Stomach (tissue), 9 donors: ENCODE data around the gene CREB1. TPM values are rescaled to one million over a fixed set of nuclear protein-coding genes. Genes with fewer than 3 reads are reported as not detected.

Experiments used
- DNase-seq, 2 donors: peaks; one replicate each; pipeline versions ENCODE4 v3.0.0 to v3.0.0-alpha.2; 2013 to 2019
- H3K27ac ChIP-seq, 5 donors: fragments of 200-600 bp in 4 of 5; sonication (generic) in 4 of 5; one replicate each; pipeline ENCODE4 v1.5.1; 2013 to 2019; ENCODE audit warnings: mild to moderate bottlenecking in 1 of 5, moderate library complexity in 1 of 5
- H3K27me3 ChIP-seq, 3 donors: fragments of 200-600 bp; sonication (generic); one replicate each; pipeline ENCODE4 v1.5.1; 2017 to 2019; ENCODE audit warnings: mixed run types in 1 of 3
- H3K36me3 ChIP-seq, 4 donors: fragments of 200-600 bp; sonication (generic); 1 replicate in 3 of 4; 2 replicates in 1 of 4; pipeline ENCODE4 v1.5.1; 2016 to 2019
- H3K4me1 ChIP-seq, 4 donors: fragments of 200-600 bp; sonication (generic); one replicate each; pipeline ENCODE4 v1.5.1; 2016 to 2019
- H3K4me3 ChIP-seq, 4 donors: fragments of 200-600 bp; sonication (generic) in 3 of 4; one replicate each; pipeline ENCODE4 v1.5.1; 2016 to 2019; ENCODE audit warnings: mild to moderate bottlenecking in 1 of 4
- H3K9me3 ChIP-seq, 4 donors: fragments of 200-600 bp; sonication (generic); one replicate each; pipeline ENCODE4 v1.5.1; 2016 to 2019
- EP300 ChIP-seq: sonication (generic); formaldehyde crosslinking; IDR thresholded peaks from one replicate; pipeline ENCODE4 v1.6.1; 2017; ENCODE audit warnings: antibody characterized with exemption
- POLR2A ChIP-seq, 4 donors: fragments of 450-650 bp; IDR thresholded peaks; one replicate each; pipeline ENCODE4 v1.6.1; 2016; ENCODE audit warnings: antibody characterized with exemption in 4 of 4, control low read depth in 2 of 4, mild to moderate bottlenecking in 1 of 4, moderate library complexity in 1 of 4
- POLR2AphosphoS5 ChIP-seq, 3 donors: sonication (generic); formaldehyde crosslinking; IDR thresholded peaks; one replicate each; pipeline ENCODE4 v1.6.1; 2016; ENCODE audit warnings: antibody characterized with exemption in 3 of 3
- WGBS, 5 donors: extraction: QIAGEN DNeasy Blood & Tissue Kit in 3 of 5; methylation state at CpG; one replicate each; pipeline versions ENCODE4 v1.1.5 to v1.1.7; 2013 to 2018; 5-methylcytosine and 5-hydroxymethylcytosine counted together
- intact Hi-C: fragments of 100-400 bp; cut with DNase I; formaldehyde crosslinking; loops from one replicate; pipeline ENCODE4 v1.15.1; 2023; ENCODE audit warnings: low total_unique reads
- polyA plus RNA-seq, 3 donors: library from polyadenylated mRNA; stranded (reverse); fragments of 200-250 nt; gene quantifications; one replicate each; pipeline ENCODE4 v1.2.3, GENCODE V29; 2013
- total RNA-seq, 5 donors: library from RNA; depleted of rRNA; stranded (reverse); fragments of >200 nt; gene quantifications; one replicate each; pipeline versions ENCODE4 v1.1.0 to v1.2.3, GENCODE V29; 2014 to 2016
- TF ChIP-seq, protein P1 (sequence below), 7 experiments: fragments of 450-650 bp in 4 of 7; fragments of 200-600 bp in 3 of 7; sonication (generic) in 3 of 7; IDR thresholded peaks; one replicate each; pipeline ENCODE4 v1.5.1; 2016 to 2019; ENCODE audit warnings: antibody characterized with exemption in 7 of 7, control low read depth in 2 of 7, mild to moderate bottlenecking in 1 of 7
- donor health status: healthy with polysubstance abuse.
- donor health status: Bipolar disorder and iron deficiency.
- donor health status: healthy.

Gene CREB1
- total and polyA plus RNA-seq, 8 donors: 5.2 to 58.6 (median 16.3) TPM

GRCh38 chr2:207593277-207593676, 63.5 kb downstream of the CREB1 start:
- DNase-seq: no peak
- Histone ChIP-seq H3K27me3 (no peaks in the 10 kb centered on the region), H3K9me3 (peaks cover 0 to 17% (median 7%) of the 10 kb centered on the region in 4 donors), H3K27ac (no peak overlapping the region), H3K4me1 (no peaks in the 10 kb centered on the region), H3K36me3 (peaks cover 0 to 80% (median 75%) of the 10 kb centered on the region in 4 donors), H3K4me3 (no peak overlapping the region)
- TF ChIP-seq EP300: no peak
- no peak for TF ChIP-seq POLR2AphosphoS5 (IDR thresholded peaks at IDR 0.05)
- TF ChIP-seq, protein P1, sequence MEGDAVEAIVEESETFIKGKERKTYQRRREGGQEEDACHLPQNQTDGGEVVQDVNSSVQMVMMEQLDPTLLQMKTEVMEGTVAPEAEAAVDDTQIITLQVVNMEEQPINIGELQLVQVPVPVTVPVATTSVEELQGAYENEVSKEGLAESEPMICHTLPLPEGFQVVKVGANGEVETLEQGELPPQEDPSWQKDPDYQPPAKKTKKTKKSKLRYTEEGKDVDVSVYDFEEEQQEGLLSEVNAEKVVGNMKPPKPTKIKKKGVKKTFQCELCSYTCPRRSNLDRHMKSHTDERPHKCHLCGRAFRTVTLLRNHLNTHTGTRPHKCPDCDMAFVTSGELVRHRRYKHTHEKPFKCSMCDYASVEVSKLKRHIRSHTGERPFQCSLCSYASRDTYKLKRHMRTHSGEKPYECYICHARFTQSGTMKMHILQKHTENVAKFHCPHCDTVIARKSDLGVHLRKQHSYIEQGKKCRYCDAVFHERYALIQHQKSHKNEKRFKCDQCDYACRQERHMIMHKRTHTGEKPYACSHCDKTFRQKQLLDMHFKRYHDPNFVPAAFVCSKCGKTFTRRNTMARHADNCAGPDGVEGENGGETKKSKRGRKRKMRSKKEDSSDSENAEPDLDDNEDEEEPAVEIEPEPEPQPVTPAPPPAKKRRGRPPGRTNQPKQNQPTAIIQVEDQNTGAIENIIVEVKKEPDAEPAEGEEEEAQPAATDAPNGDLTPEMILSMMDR (IDR thresholded peaks at IDR 0.05): no peak
- no peak for TF ChIP-seq POLR2A (IDR thresholded peaks at IDR 0.05)
- intact Hi-C loops: no loop called here

DNA sequence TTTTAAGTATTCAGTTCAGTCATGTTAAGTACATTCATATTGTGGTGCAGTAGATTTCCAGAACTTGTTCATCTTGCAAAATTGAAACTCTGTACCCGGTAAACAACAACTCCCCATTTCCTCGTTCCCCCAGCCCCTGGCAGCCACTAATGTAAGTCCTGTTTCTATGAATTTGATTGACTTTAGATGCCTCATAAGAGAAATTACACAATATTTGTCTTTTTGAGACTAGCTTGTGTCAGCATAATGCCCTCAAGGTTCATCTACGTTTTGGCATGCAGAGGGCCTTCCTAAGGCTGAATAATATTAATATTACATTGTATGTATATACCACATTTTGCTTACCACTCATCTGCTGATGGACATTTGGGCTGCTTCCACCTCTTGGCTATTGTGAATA, 64.5 kb downstream of the CREB1 start:
- intact Hi-C loops: no loop called here
- no peak overlapping the region for H3K4me3 ChIP-seq
- no peaks in the 10 kb centered on the region for H3K27me3 ChIP-seq
- no peak for TF ChIP-seq POLR2A (IDR thresholded peaks at IDR 0.05)
- TF ChIP-seq POLR2AphosphoS5 (IDR thresholded peaks at IDR 0.05): no peak
- H3K4me1 ChIP-seq: no peaks in the 10 kb centered on the region
- no peak for DNase-seq
- WGBS, 5 donors: 74 to 84% (median 81%) methylated on average over 3 of the region's 3 CpGs
- no peak overlapping the region for H3K27ac ChIP-seq
- H3K9me3 ChIP-seq: peaks cover 0 to 17% (median 7%) of the 10 kb centered on the region in 4 donors
- peaks cover 0 to 78% (median 69%) of the 10 kb centered on the region in 4 donors for H3K36me3 ChIP-seq

DNA sequence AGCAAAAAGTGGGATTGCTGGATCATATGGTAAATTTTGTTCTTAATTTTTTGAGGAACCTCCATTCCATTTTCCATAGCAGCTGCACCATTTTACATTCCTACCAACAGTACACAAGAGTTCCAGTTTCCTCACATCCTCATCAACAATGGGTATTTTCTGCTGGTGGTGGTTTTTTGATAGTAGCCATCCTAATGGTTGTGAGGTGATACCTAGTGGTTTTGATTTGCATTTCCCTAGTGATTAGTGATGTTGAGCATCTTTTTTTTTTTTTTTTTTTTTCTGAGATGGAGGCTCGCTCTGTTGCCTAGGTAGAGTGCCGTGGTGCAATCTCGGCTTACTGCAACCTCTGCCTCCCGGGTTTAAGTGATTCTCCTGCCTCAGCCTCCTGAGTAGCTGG, 65.0 kb downstream of the CREB1 start:
- Histone ChIP-seq H3K4me3 (no peak overlapping the region), H3K4me1 (no peaks in the 10 kb centered on the region), H3K9me3 (peaks cover 0 to 17% (median 7%) of the 10 kb centered on the region in 4 donors), H3K27me3 (no peaks in the 10 kb centered on the region), H3K36me3 (peaks cover 0 to 77% (median 67%) of the 10 kb centered on the region in 4 donors), H3K27ac (no peak overlapping the region)
- 98 to 100% (median 100%) methylated on average over 4 of the region's 4 CpGs for WGBS, 5 donors
- intact Hi-C loops: no loop called here
- no peak for DNase-seq
- TF ChIP-seq EP300: no peak
- TF ChIP-seq, protein P1 (IDR thresholded peaks at IDR 0.05): no peak
- TF ChIP-seq POLR2AphosphoS5 (IDR thresholded peaks at IDR 0.05): no peak
- no peak for TF ChIP-seq POLR2A (IDR thresholded peaks at IDR 0.05)

DNA sequence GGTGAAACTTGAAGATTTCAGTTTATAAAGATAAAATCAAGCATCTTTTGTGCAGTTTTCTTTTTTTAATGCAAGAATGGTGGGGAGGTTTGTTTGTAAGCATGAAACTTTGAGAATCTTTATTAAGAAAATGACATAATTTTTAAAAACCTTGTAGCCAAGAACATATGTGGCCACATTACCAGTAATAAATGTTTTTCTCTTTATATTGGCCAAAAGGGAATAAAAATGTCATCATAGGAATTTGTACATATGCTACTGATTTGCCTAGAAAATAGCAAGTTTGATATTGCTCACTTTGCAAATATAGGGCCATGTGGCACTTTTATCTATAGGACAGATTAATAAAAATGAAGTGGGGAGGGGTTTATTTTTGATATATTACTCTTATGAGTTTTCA, 69.9 kb downstream of the CREB1 start:
- Histone ChIP-seq H3K4me3 (no peak overlapping the region), H3K27me3 (no peaks in the 10 kb centered on the region), H3K36me3 (peaks cover 0 to 42% (median 30%) of the 10 kb centered on the region in 4 donors), H3K4me1 (no peaks in the 10 kb centered on the region), H3K27ac (no peak overlapping the region), H3K9me3 (no peaks in the 10 kb centered on the region)
- intact Hi-C loops: no loop called here
- DNase-seq: no peak
- TF ChIP-seq, protein P1 (IDR thresholded peaks at IDR 0.05): no peak
- TF ChIP-seq POLR2AphosphoS5 (IDR thresholded peaks at IDR 0.05) (no peak), EP300 (no peak), POLR2A (IDR thresholded peaks at IDR 0.05) (no peak)

- Histone ChIP-seq H3K27me3 (no peaks in the 10 kb centered on the region), H3K9me3 (no peaks in the 10 kb centered on the region), H3K27ac (no peak overlapping the region), H3K4me1 (no peaks in the 10 kb centered on the region), H3K4me3 (no peak overlapping the region), H3K36me3 (peaks cover 0 to 38% (median 25%) of the 10 kb centered on the region in 4 donors)
- intact Hi-C loops: no loop called here
- no peak for DNase-seq
- TF ChIP-seq POLR2AphosphoS5 (IDR thresholded peaks at IDR 0.05): no peak
- no peak for TF ChIP-seq POLR2A (IDR thresholded peaks at IDR 0.05)
- no peak for TF ChIP-seq EP300
- TF ChIP-seq, protein P1 (IDR thresholded peaks at IDR 0.05): no peak
These were observed 70.5 kb downstream of the CREB1 start for GRCh38 chr2:207600231-207600630.
